Measurements from ENCODE around the gene ZNF831.

The ZNF831 gene

GRCh38 chr20:59151820-59152219 is 11.8 kb upstream of the ZNF831 start:
- no peak overlapping the region for H3K4me3 ChIP-seq (ENCODE audit: low read length)
- no peak for DNase-seq (ENCODE audit: low read depth)
- TF ChIP-seq CTCF (conservative IDR thresholded peaks at IDR 0.05; ENCODE audit: low read length) = no peak

GRCh38 chr20:59152559-59153354 is 10.9 kb upstream of the ZNF831 start:
- H3K4me3 ChIP-seq (ENCODE audit: low read length) = no peak overlapping the region
- TF ChIP-seq CTCF (conservative IDR thresholded peaks at IDR 0.05; ENCODE audit: low read length) = no peak
- DNase-seq (ENCODE audit: low read depth) = no peak

GRCh38 chr20:59153355-59153681 is 10.3 kb upstream of the ZNF831 start:
- peak; percentile 5 for DNase-seq (ENCODE audit: low read depth)
- TF ChIP-seq CTCF (conservative IDR thresholded peaks at IDR 0.05; ENCODE audit: low read length) = no peak

GRCh38 chr20:59153832-59154231 is 9.8 kb upstream of the ZNF831 start:
- no peak for TF ChIP-seq CTCF (conservative IDR thresholded peaks at IDR 0.05; ENCODE audit: low read length)
- no peak overlapping the region for H3K4me3 ChIP-seq (ENCODE audit: low read length)
- DNase-seq (ENCODE audit: low read depth) = no peak

More at GRCh38 chr20:59153355-59153681, 10.3 kb upstream of the ZNF831 start:
- H3K4me3 ChIP-seq (ENCODE audit: low read length) = no peak overlapping the region

- no peak for TF ChIP-seq CTCF (conservative IDR thresholded peaks at IDR 0.05; ENCODE audit: low read length)
- no peak for DNase-seq (ENCODE audit: low read depth)
These were observed 9.2 kb upstream of the ZNF831 start for GRCh38 chr20:59154317-59155013.

GRCh38 chr20:59157064-59157463 is 6.6 kb upstream of the ZNF831 start:
- no peak for TF ChIP-seq CTCF (conservative IDR thresholded peaks at IDR 0.05; ENCODE audit: low read length)
- DNase-seq (ENCODE audit: low read depth) = no peak
- H3K4me3 ChIP-seq (ENCODE audit: low read length) = no peak overlapping the region

More at GRCh38 chr20:59154317-59155013, 9.2 kb upstream of the ZNF831 start:
- no peak overlapping the region for H3K4me3 ChIP-seq (ENCODE audit: low read length)

GRCh38 chr20:59157531-59157930 is 6.1 kb upstream of the ZNF831 start:
- TF ChIP-seq CTCF (conservative IDR thresholded peaks at IDR 0.05; ENCODE audit: low read length) = no peak
- no peak for DNase-seq (ENCODE audit: low read depth)
- no peak overlapping the region for H3K4me3 ChIP-seq (ENCODE audit: low read length)

All from AG10803 (cell line).